CD14-positive monocyte (primary cell): Measurements from ENCODE around the gene CCDC85C. TPM values are rescaled to one million over a fixed set of nuclear protein-coding genes. Genes with fewer than 3 reads are reported as not detected.

Experiments used
- DNase-seq, 3 donors: peaks; one replicate each; pipeline ENCODE4 v3.0.0-alpha.2; 2011 to 2022
- H2AFZ ChIP-seq: 2 replicates; pipeline ENCODE4 v1.6.0; 2012; ENCODE audit warnings: mild to moderate bottlenecking, low read depth, low read length, inconsistent platforms; ENCODE audit not compliant: insufficient read depth, poor library complexity, severe bottlenecking
- H3K27ac ChIP-seq, 2 donors: 1 replicate in 1 of 2; 2 replicates in 1 of 2; pipeline ENCODE4 v1.5.1; 2012 to 2013; ENCODE audit warnings: low read length in 2 of 2, control low read depth in 1 of 2, inconsistent platforms in 1 of 2, low read depth in 1 of 2, mild to moderate bottlenecking in 1 of 2
- H3K27me3 ChIP-seq, 2 donors: one replicate each; pipeline versions ENCODE4 v1.6.0 to v1.6.1; 2011 to 2013; ENCODE audit warnings: low read length in 2 of 2; ENCODE audit not compliant: control insufficient read depth in 2 of 2, insufficient read depth in 2 of 2
- H3K36me3 ChIP-seq, 2 donors: replicated peaks in 1 of 2; 1 replicate in 1 of 2; 2 replicates in 1 of 2; pipeline versions ENCODE4 v1.5.1 to v1.6.1; 2012 to 2013; ENCODE audit warnings: low read length in 2 of 2, control low read depth in 1 of 2, inconsistent platforms in 1 of 2, mild to moderate bottlenecking in 1 of 2; ENCODE audit not compliant: insufficient read depth in 2 of 2, control insufficient read depth in 1 of 2
- H3K4me1 ChIP-seq, 2 donors: 1 replicate in 1 of 2; 2 replicates in 1 of 2; pipeline versions ENCODE4 v1.5.1 to v1.6.1; 2012 to 2013; ENCODE audit warnings: low read length in 2 of 2, control low read depth in 1 of 2, inconsistent platforms in 1 of 2, mild to moderate bottlenecking in 1 of 2, moderate library complexity in 1 of 2; ENCODE audit not compliant: insufficient read depth in 2 of 2, control insufficient read depth in 1 of 2
- H3K4me2 ChIP-seq: replicated peaks from 2 replicates; pipeline ENCODE3; 2012; ENCODE audit warnings: low read length, moderate library complexity, mild to moderate bottlenecking; ENCODE audit not compliant: poor library complexity, severe bottlenecking; ENCODE audit errors: extremely low read depth
- H3K4me3 ChIP-seq, 3 experiments: fragments of 200-600 bp in 1 of 3; sonication (generic) in 1 of 3; replicated peaks in 1 of 3; 1 replicate in 2 of 3; 2 replicates in 1 of 3; pipeline ENCODE4 v1.5.1; 2011 to 2013; ENCODE audit warnings: low read length in 3 of 3, mild to moderate bottlenecking in 3 of 3, control low read depth in 2 of 3, low read depth in 2 of 3, inconsistent platforms in 1 of 3, moderate library complexity in 1 of 3
- H3K79me2 ChIP-seq: 2 replicates; pipeline ENCODE4 v1.6.0; 2012; ENCODE audit warnings: mild to moderate bottlenecking, control low read depth, inconsistent platforms, low read length, moderate library complexity; ENCODE audit not compliant: insufficient read depth
- H3K9ac ChIP-seq: 2 replicates; pipeline ENCODE4 v1.6.0; 2017; ENCODE audit warnings: low read length, mild to moderate bottlenecking; ENCODE audit not compliant: insufficient read depth, poor library complexity, severe bottlenecking
- H3K9me3 ChIP-seq, 2 donors: replicated peaks in 1 of 2; 1 replicate in 1 of 2; 2 replicates in 1 of 2; pipeline versions ENCODE4 v1.5.1 to v1.6.1; 2012 to 2013; ENCODE audit warnings: low read length in 2 of 2, control low read depth in 1 of 2; ENCODE audit not compliant: control insufficient read depth in 1 of 2, insufficient read depth in 1 of 2
- H4K20me1 ChIP-seq: 2 replicates; pipeline ENCODE4 v1.6.0; 2012; ENCODE audit warnings: mild to moderate bottlenecking, low read length, control low read depth, moderate library complexity; ENCODE audit not compliant: insufficient read depth
- H3K27ac Mint-ChIP-seq, 7 donors: one replicate each; pipeline ENCODE4 v1.8.0; 2020; ENCODE audit warnings: mild to moderate bottlenecking in 7 of 7, mixed read lengths in 7 of 7, moderate library complexity in 6 of 7, inconsistent platforms in 2 of 7
- H3K27me3 Mint-ChIP-seq, 3 donors: one replicate each; pipeline ENCODE4 v1.8.0; 2021 to 2022; ENCODE audit warnings: low read depth in 3 of 3, mild to moderate bottlenecking in 3 of 3, mixed read lengths in 3 of 3, moderate library complexity in 3 of 3, inconsistent platforms in 1 of 3
- H3K36me3 Mint-ChIP-seq, 2 donors: one replicate each; pipeline ENCODE4 v1.8.0; 2020; ENCODE audit warnings: mixed read lengths in 2 of 2, inconsistent platforms in 1 of 2, mild to moderate bottlenecking in 1 of 2
- H3K4me1 Mint-ChIP-seq: one replicate; pipeline ENCODE4 v1.8.0; 2020; ENCODE audit warnings: mild to moderate bottlenecking, mixed read lengths
- H3K4me3 Mint-ChIP-seq, 2 donors: one replicate each; pipeline ENCODE4 v1.8.0; 2020; ENCODE audit warnings: mild to moderate bottlenecking in 2 of 2, mixed read lengths in 2 of 2, moderate library complexity in 1 of 2
- H3K9me3 Mint-ChIP-seq, 7 donors: one replicate each; pipeline ENCODE4 v1.8.0; 2020 to 2022; ENCODE audit warnings: mixed read lengths in 7 of 7, mild to moderate bottlenecking in 6 of 7, moderate library complexity in 6 of 7, inconsistent platforms in 2 of 7
- CTCF ChIP-seq: fragments of 200-600 bp; IDR thresholded peaks from one replicate; pipeline ENCODE4 v1.8.0; 2022; ENCODE audit warnings: antibody characterized with exemption, mild to moderate bottlenecking
- WGBS: methylation state at CpG from one replicate; pipeline ENCODE4 v1.1.5; 2013; ENCODE audit warnings: missing lambda C conversion rate; ENCODE audit not compliant: insufficient coverage; 5-methylcytosine and 5-hydroxymethylcytosine counted together
- intact Hi-C, 2 donors: fragments of 100-400 bp; cut with micrococcal nuclease; formaldehyde crosslinking; loops; one replicate each; pipeline versions ENCODE4 v1.15.0 to v1.15.1; 2023
- polyA plus RNA-seq, 3 donors: library from polyadenylated mRNA; depleted of rRNA in 1 of 3; unstranded in 2 of 3; stranded (reverse) in 1 of 3; fragments of 300-500 nt in 2 of 3; fragments of >200 nt in 1 of 3; fragmentation: Illumina TruSeq in 2 of 3; gene quantifications; 1 replicate in 2 of 3; 2 replicates in 1 of 3; pipeline ENCODE4 v1.2.3, GENCODE V29; 2012 to 2021

The CCDC85C gene
- polyA plus RNA-seq, 3 donors = under 0.01 to 0.03 TPM; not detected in 1

DNA sequence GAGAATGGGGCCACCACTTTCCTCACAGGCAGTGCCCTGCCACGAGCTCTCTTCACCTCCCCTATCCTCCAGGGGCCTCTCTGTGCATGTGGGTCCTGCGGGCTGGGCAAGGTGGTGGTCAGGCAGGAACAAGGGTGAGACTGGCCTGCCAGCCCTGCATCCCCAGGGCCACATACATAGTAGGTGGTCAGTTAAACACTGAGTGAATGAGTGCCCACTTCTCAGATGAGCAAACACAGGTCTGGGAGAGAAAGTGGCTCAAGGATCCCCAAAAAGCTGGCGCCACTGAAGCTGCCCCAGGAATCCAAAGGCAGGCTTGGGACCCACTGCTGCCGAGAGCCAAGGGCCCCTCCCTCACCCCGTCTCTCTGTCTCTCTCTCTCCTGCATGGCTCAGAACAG lies 71.7 kb downstream of the CCDC85C start:
- H2AFZ ChIP-seq = no peak overlapping the region
- H3K27ac ChIP-seq = no peak overlapping the region
- H3K79me2 ChIP-seq = no peaks in the 10 kb centered on the region
- no peaks in the 10 kb centered on the region for H3K9me3 Mint-ChIP-seq
- no peaks in the 10 kb centered on the region for H3K36me3 Mint-ChIP-seq
- H3K9me3 ChIP-seq = no peaks in the 10 kb centered on the region
- H3K4me1 ChIP-seq = no peaks in the 10 kb centered on the region
- peaks cover 1 to 5% (median 2%) of the 10 kb centered on the region in 3 donors for H3K27me3 Mint-ChIP-seq
- no peak overlapping the region for H3K27ac Mint-ChIP-seq
- H3K4me3 ChIP-seq = no peak overlapping the region
- H3K4me2 ChIP-seq = no peak overlapping the region
- no peak for DNase-seq
- peaks cover 2% of the 10 kb centered on the region for H3K4me1 Mint-ChIP-seq
- 89% methylated on average over 3 of the region's 5 CpGs for WGBS
- H3K9ac ChIP-seq = no peak overlapping the region
- no peaks in the 10 kb centered on the region for H4K20me1 ChIP-seq
- H3K36me3 ChIP-seq = no peaks in the 10 kb centered on the region
- no peaks in the 10 kb centered on the region for H3K27me3 ChIP-seq
- H3K4me3 Mint-ChIP-seq = no peak overlapping the region
- no peak for TF ChIP-seq CTCF
- intact Hi-C loops = no loop called here

DNA sequence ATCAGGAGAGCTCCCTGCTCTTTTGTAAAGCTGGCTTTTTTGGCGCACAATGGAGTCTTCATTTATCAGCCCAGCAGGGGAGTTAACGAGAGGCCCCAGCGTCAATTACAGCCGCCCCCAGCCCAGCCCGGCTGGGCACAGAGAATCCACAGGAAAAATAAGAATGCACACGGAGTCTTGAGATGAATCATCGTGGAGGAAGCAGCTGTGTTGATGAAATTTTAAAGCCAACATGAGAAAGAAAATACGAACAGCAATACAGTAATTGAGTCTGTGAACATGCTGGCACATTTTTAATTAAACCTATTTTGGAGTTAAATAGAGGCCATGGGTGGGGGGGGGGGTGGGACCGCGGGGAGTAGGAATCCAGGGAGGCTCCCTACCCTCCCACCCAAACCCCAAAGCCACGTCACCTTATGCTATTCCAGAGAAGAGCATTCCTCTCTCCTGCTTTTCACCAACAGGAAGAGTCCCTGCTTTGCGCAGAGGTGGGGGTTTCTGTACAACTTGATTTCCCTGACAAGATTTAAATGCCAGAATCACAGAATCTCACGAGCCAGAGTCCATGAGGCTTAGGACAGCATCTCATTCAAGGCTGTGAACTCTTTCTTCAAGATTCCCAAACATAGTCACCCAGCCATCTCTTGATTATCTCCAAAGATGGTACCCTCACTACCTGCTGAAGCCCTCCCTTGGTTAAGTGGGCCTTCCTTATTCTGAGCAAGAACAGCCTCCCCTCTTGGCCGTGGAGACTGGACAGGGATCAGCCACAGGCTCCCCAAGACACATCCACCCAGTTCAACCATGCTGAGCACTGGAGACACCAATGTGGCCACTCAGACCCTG lies 72.5 kb downstream of the CCDC85C start:
- H3K27ac ChIP-seq = no peak overlapping the region

More for the DNA sequence above, 72.5 kb downstream of the CCDC85C start:
- peaks cover 1 to 5% (median 2%) of the 10 kb centered on the region in 3 donors for H3K27me3 Mint-ChIP-seq
- H3K9me3 Mint-ChIP-seq = no peaks in the 10 kb centered on the region
- no peak for DNase-seq
- no peak overlapping the region for H3K4me3 ChIP-seq
- H3K4me1 ChIP-seq = no peaks in the 10 kb centered on the region
- TF ChIP-seq CTCF = no peak
- H3K4me3 Mint-ChIP-seq = no peak overlapping the region
- H3K9ac ChIP-seq = no peak overlapping the region
- H3K4me1 Mint-ChIP-seq = peaks cover 2% of the 10 kb centered on the region
- H3K4me2 ChIP-seq = no peak overlapping the region
- H3K27ac Mint-ChIP-seq = peak overlapping the region in 1 of 7 donors; percentile 13
- H3K36me3 Mint-ChIP-seq = no peaks in the 10 kb centered on the region
- no peaks in the 10 kb centered on the region for H3K27me3 ChIP-seq
- H3K79me2 ChIP-seq = no peaks in the 10 kb centered on the region
- H3K36me3 ChIP-seq = no peaks in the 10 kb centered on the region
- intact Hi-C loops = no loop called here
- no peaks in the 10 kb centered on the region for H3K9me3 ChIP-seq
- WGBS = 65% methylated on average over 4 of the region's 14 CpGs
- H2AFZ ChIP-seq = no peak overlapping the region
- H4K20me1 ChIP-seq = no peaks in the 10 kb centered on the region
